CD14-positive monocyte (primary cell): ENCODE measurements around the gene ATOH8. TPM values are rescaled to one million over a fixed set of nuclear protein-coding genes. Genes with fewer than 3 reads are reported as not detected.

Experiments
- DNase-seq, 3 donors: peaks; one replicate each; pipeline ENCODE4 v3.0.0-alpha.2; 2011 to 2022
- H2AFZ ChIP-seq: 2 replicates; pipeline ENCODE4 v1.6.0; 2012; ENCODE audit warnings: mild to moderate bottlenecking, low read depth, low read length, inconsistent platforms; ENCODE audit not compliant: insufficient read depth, poor library complexity, severe bottlenecking
- H3K27ac ChIP-seq, 2 donors: 1 replicate in 1 of 2; 2 replicates in 1 of 2; pipeline ENCODE4 v1.5.1; 2012 to 2013; ENCODE audit warnings: low read length in 2 of 2, control low read depth in 1 of 2, inconsistent platforms in 1 of 2, low read depth in 1 of 2, mild to moderate bottlenecking in 1 of 2
- H3K27me3 ChIP-seq, 2 donors: one replicate each; pipeline versions ENCODE4 v1.6.0 to v1.6.1; 2011 to 2013; ENCODE audit warnings: low read length in 2 of 2; ENCODE audit not compliant: control insufficient read depth in 2 of 2, insufficient read depth in 2 of 2
- H3K36me3 ChIP-seq, 2 donors: replicated peaks in 1 of 2; 1 replicate in 1 of 2; 2 replicates in 1 of 2; pipeline versions ENCODE4 v1.5.1 to v1.6.1; 2012 to 2013; ENCODE audit warnings: low read length in 2 of 2, control low read depth in 1 of 2, inconsistent platforms in 1 of 2, mild to moderate bottlenecking in 1 of 2; ENCODE audit not compliant: insufficient read depth in 2 of 2, control insufficient read depth in 1 of 2
- H3K4me1 ChIP-seq, 2 donors: 1 replicate in 1 of 2; 2 replicates in 1 of 2; pipeline versions ENCODE4 v1.5.1 to v1.6.1; 2012 to 2013; ENCODE audit warnings: low read length in 2 of 2, control low read depth in 1 of 2, inconsistent platforms in 1 of 2, mild to moderate bottlenecking in 1 of 2, moderate library complexity in 1 of 2; ENCODE audit not compliant: insufficient read depth in 2 of 2, control insufficient read depth in 1 of 2
- H3K4me2 ChIP-seq: replicated peaks from 2 replicates; pipeline ENCODE3; 2012; ENCODE audit warnings: low read length, moderate library complexity, mild to moderate bottlenecking; ENCODE audit not compliant: poor library complexity, severe bottlenecking; ENCODE audit errors: extremely low read depth
- H3K4me3 ChIP-seq, 3 experiments: fragments of 200-600 bp in 1 of 3; sonication (generic) in 1 of 3; replicated peaks in 1 of 3; 1 replicate in 2 of 3; 2 replicates in 1 of 3; pipeline ENCODE4 v1.5.1; 2011 to 2013; ENCODE audit warnings: low read length in 3 of 3, mild to moderate bottlenecking in 3 of 3, control low read depth in 2 of 3, low read depth in 2 of 3, inconsistent platforms in 1 of 3, moderate library complexity in 1 of 3
- H3K79me2 ChIP-seq: 2 replicates; pipeline ENCODE4 v1.6.0; 2012; ENCODE audit warnings: mild to moderate bottlenecking, control low read depth, inconsistent platforms, low read length, moderate library complexity; ENCODE audit not compliant: insufficient read depth
- H3K9ac ChIP-seq: 2 replicates; pipeline ENCODE4 v1.6.0; 2017; ENCODE audit warnings: low read length, mild to moderate bottlenecking; ENCODE audit not compliant: insufficient read depth, poor library complexity, severe bottlenecking
- H3K9me3 ChIP-seq, 2 donors: replicated peaks in 1 of 2; 1 replicate in 1 of 2; 2 replicates in 1 of 2; pipeline versions ENCODE4 v1.5.1 to v1.6.1; 2012 to 2013; ENCODE audit warnings: low read length in 2 of 2, control low read depth in 1 of 2; ENCODE audit not compliant: control insufficient read depth in 1 of 2, insufficient read depth in 1 of 2
- H4K20me1 ChIP-seq: 2 replicates; pipeline ENCODE4 v1.6.0; 2012; ENCODE audit warnings: mild to moderate bottlenecking, low read length, control low read depth, moderate library complexity; ENCODE audit not compliant: insufficient read depth
- H3K27ac Mint-ChIP-seq, 7 donors: one replicate each; pipeline ENCODE4 v1.8.0; 2020; ENCODE audit warnings: mild to moderate bottlenecking in 7 of 7, mixed read lengths in 7 of 7, moderate library complexity in 6 of 7, inconsistent platforms in 2 of 7
- H3K27me3 Mint-ChIP-seq, 3 donors: one replicate each; pipeline ENCODE4 v1.8.0; 2021 to 2022; ENCODE audit warnings: low read depth in 3 of 3, mild to moderate bottlenecking in 3 of 3, mixed read lengths in 3 of 3, moderate library complexity in 3 of 3, inconsistent platforms in 1 of 3
- H3K36me3 Mint-ChIP-seq, 2 donors: one replicate each; pipeline ENCODE4 v1.8.0; 2020; ENCODE audit warnings: mixed read lengths in 2 of 2, inconsistent platforms in 1 of 2, mild to moderate bottlenecking in 1 of 2
- H3K4me1 Mint-ChIP-seq: one replicate; pipeline ENCODE4 v1.8.0; 2020; ENCODE audit warnings: mild to moderate bottlenecking, mixed read lengths
- H3K4me3 Mint-ChIP-seq, 2 donors: one replicate each; pipeline ENCODE4 v1.8.0; 2020; ENCODE audit warnings: mild to moderate bottlenecking in 2 of 2, mixed read lengths in 2 of 2, moderate library complexity in 1 of 2
- H3K9me3 Mint-ChIP-seq, 7 donors: one replicate each; pipeline ENCODE4 v1.8.0; 2020 to 2022; ENCODE audit warnings: mixed read lengths in 7 of 7, mild to moderate bottlenecking in 6 of 7, moderate library complexity in 6 of 7, inconsistent platforms in 2 of 7
- WGBS: methylation state at CpG from one replicate; pipeline ENCODE4 v1.1.5; 2013; ENCODE audit warnings: missing lambda C conversion rate; ENCODE audit not compliant: insufficient coverage; 5-methylcytosine and 5-hydroxymethylcytosine counted together
- intact Hi-C, 2 donors: fragments of 100-400 bp; cut with micrococcal nuclease; formaldehyde crosslinking; loops; one replicate each; pipeline versions ENCODE4 v1.15.0 to v1.15.1; 2023
- polyA plus RNA-seq, 3 donors: library from polyadenylated mRNA; depleted of rRNA in 1 of 3; unstranded in 2 of 3; stranded (reverse) in 1 of 3; fragments of 300-500 nt in 2 of 3; fragments of >200 nt in 1 of 3; fragmentation: Illumina TruSeq in 2 of 3; gene quantifications; 1 replicate in 2 of 3; 2 replicates in 1 of 3; pipeline ENCODE4 v1.2.3, GENCODE V29; 2012 to 2021
- TF ChIP-seq, protein P1 (sequence below): fragments of 200-600 bp; IDR thresholded peaks from one replicate; pipeline ENCODE4 v1.8.0; 2022; ENCODE audit warnings: antibody characterized with exemption, mild to moderate bottlenecking

The ATOH8 gene
- polyA plus RNA-seq, 3 donors: 2.0 to 3.9 (median 2.1) TPM

GRCh38 chr2:85760872-85761271, 7.1 kb downstream of the ATOH8 start:
- Histone ChIP-seq H3K27me3 (peaks cover 6 to 31% of the 10 kb centered on the region in 2 donors), H3K36me3 (no peaks in the 10 kb centered on the region), H3K9me3 (no peaks in the 10 kb centered on the region), H3K79me2 (no peaks in the 10 kb centered on the region), H3K4me3 (no peak overlapping the region), H3K9ac (no peak overlapping the region), H3K4me2 (no peak overlapping the region), H2AFZ (no peak overlapping the region), H3K27ac (no peak overlapping the region), H4K20me1 (peaks cover 29% of the 10 kb centered on the region), H3K4me1 (peaks cover 16 to 25% of the 10 kb centered on the region in 2 donors)
- no peak overlapping the region for H3K4me3 Mint-ChIP-seq
- intact Hi-C loops: no loop called here
- H3K9me3 Mint-ChIP-seq: peaks cover 0 to 9% (median 0%) of the 10 kb centered on the region in 7 donors
- peaks cover 28 to 43% (median 33%) of the 10 kb centered on the region in 3 donors for H3K27me3 Mint-ChIP-seq
- no peak for DNase-seq
- TF ChIP-seq, protein P1, sequence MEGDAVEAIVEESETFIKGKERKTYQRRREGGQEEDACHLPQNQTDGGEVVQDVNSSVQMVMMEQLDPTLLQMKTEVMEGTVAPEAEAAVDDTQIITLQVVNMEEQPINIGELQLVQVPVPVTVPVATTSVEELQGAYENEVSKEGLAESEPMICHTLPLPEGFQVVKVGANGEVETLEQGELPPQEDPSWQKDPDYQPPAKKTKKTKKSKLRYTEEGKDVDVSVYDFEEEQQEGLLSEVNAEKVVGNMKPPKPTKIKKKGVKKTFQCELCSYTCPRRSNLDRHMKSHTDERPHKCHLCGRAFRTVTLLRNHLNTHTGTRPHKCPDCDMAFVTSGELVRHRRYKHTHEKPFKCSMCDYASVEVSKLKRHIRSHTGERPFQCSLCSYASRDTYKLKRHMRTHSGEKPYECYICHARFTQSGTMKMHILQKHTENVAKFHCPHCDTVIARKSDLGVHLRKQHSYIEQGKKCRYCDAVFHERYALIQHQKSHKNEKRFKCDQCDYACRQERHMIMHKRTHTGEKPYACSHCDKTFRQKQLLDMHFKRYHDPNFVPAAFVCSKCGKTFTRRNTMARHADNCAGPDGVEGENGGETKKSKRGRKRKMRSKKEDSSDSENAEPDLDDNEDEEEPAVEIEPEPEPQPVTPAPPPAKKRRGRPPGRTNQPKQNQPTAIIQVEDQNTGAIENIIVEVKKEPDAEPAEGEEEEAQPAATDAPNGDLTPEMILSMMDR: no peak
- peaks cover 13 to 15% of the 10 kb centered on the region in 2 donors for H3K36me3 Mint-ChIP-seq
- no peak overlapping the region for H3K27ac Mint-ChIP-seq
- H3K4me1 Mint-ChIP-seq: peaks cover 28% of the 10 kb centered on the region
- WGBS: 98% methylated on average over 7 of the region's 8 CpGs

GRCh38 chr2:85761512-85761944, 7.7 kb downstream of the ATOH8 start:
- Mint-ChIP-seq H3K27ac (no peak overlapping the region), H3K4me1 (peaks cover 29% of the 10 kb centered on the region), H3K27me3 (peaks cover 26 to 42% (median 33%) of the 10 kb centered on the region in 3 donors), H3K9me3 (peaks cover 0 to 8% (median 0%) of the 10 kb centered on the region in 7 donors), H3K36me3 (peaks cover 14 to 15% of the 10 kb centered on the region in 2 donors), H3K4me3 (no peak overlapping the region)
- DNase-seq: no peak
- H3K4me3 ChIP-seq: no peak overlapping the region
- no CpG with 5 or more reads among the region's 3 CpGs for WGBS
- H3K27ac ChIP-seq: no peak overlapping the region
- H3K9me3 ChIP-seq: no peaks in the 10 kb centered on the region
- peaks cover 25% of the 10 kb centered on the region for H4K20me1 ChIP-seq
- H3K27me3 ChIP-seq: peaks cover 3 to 31% of the 10 kb centered on the region in 2 donors
- TF ChIP-seq, protein P1: no peak
- no peak overlapping the region for H2AFZ ChIP-seq
- peaks cover 17 to 25% of the 10 kb centered on the region in 2 donors for H3K4me1 ChIP-seq
- no peak overlapping the region for H3K4me2 ChIP-seq
- H3K9ac ChIP-seq: no peak overlapping the region
- H3K79me2 ChIP-seq: no peaks in the 10 kb centered on the region
- no peaks in the 10 kb centered on the region for H3K36me3 ChIP-seq
- intact Hi-C loops: no loop called here
